H9 (cell line): ENCODE data around the gene ADAM23. TPM values are rescaled to one million over a fixed set of nuclear protein-coding genes. Genes with fewer than 3 reads are reported as not detected.

ENCODE experiments used
- DNase-seq: peaks from one replicate; pipeline ENCODE4 v3.0.0-alpha.2; 2017
- H2AFZ ChIP-seq: one replicate; pipeline ENCODE4 v1.6.1; 2013; ENCODE audit warnings: mild to moderate bottlenecking, low read length, control low read depth, moderate library complexity
- H2AK5ac ChIP-seq: 2 replicates; pipeline ENCODE4 v1.6.1; 2013; ENCODE audit warnings: low read length, control low read depth, mixed read lengths; ENCODE audit not compliant: insufficient read length
- H2BK120ac ChIP-seq: one replicate; pipeline ENCODE4 v1.6.1; 2013; ENCODE audit warnings: low read depth, mild to moderate bottlenecking, low read length, control low read depth, inconsistent platforms; ENCODE audit not compliant: poor library complexity, severe bottlenecking
- H2BK12ac ChIP-seq: 2 replicates; pipeline ENCODE4 v1.6.1; 2013; ENCODE audit warnings: low read length, control low read depth, mixed read lengths, low read depth; ENCODE audit not compliant: insufficient read length
- H2BK15ac ChIP-seq: 2 replicates; pipeline ENCODE4 v1.6.1; 2013; ENCODE audit warnings: low read depth, low read length, control low read depth
- H2BK20ac ChIP-seq: one replicate; pipeline ENCODE4 v1.6.1; 2013; ENCODE audit warnings: low read depth, mild to moderate bottlenecking, low read length, control low read depth, inconsistent platforms; ENCODE audit not compliant: poor library complexity, severe bottlenecking
- H2BK5ac ChIP-seq: 2 replicates; pipeline ENCODE4 v1.6.1; 2013; ENCODE audit warnings: low read length, control low read depth, mixed read lengths; ENCODE audit not compliant: insufficient read length
- H3K14ac ChIP-seq: 2 replicates; pipeline ENCODE4 v1.6.1; 2013; ENCODE audit warnings: low read length, control low read depth; ENCODE audit not compliant: insufficient read depth
- H3K18ac ChIP-seq: 2 replicates; pipeline ENCODE4 v1.6.1; 2013; ENCODE audit warnings: low read depth, mild to moderate bottlenecking, mixed read lengths, low read length, control low read depth; ENCODE audit not compliant: insufficient read length
- H3K23ac ChIP-seq: 2 replicates; pipeline ENCODE4 v1.6.1; 2013; ENCODE audit warnings: low read length, control low read depth, mixed read lengths, low read depth; ENCODE audit not compliant: insufficient read length
- H3K23me2 ChIP-seq: 2 replicates; pipeline ENCODE4 v1.6.1; 2013; ENCODE audit warnings: low read depth, mild to moderate bottlenecking, mixed read lengths, low read length, control low read depth; ENCODE audit not compliant: insufficient read length, poor library complexity, severe bottlenecking
- H3K27ac ChIP-seq: 2 replicates; pipeline ENCODE4 v1.5.1; 2013; ENCODE audit warnings: low read length, control low read depth, mixed read lengths, low read depth; ENCODE audit not compliant: insufficient read length
- H3K27me3 ChIP-seq: 2 replicates; pipeline ENCODE4 v1.6.1; 2013; ENCODE audit warnings: low read length, control low read depth, inconsistent platforms; ENCODE audit not compliant: insufficient read depth
- H3K4ac ChIP-seq: 2 replicates; pipeline ENCODE4 v1.6.1; 2013; ENCODE audit warnings: low read depth, mild to moderate bottlenecking, control low read depth, inconsistent platforms, low read length, moderate library complexity
- H3K4me1 ChIP-seq: 2 replicates; pipeline ENCODE4 v1.6.1; 2013; ENCODE audit warnings: low read length, control low read depth, inconsistent platforms; ENCODE audit not compliant: insufficient read depth
- H3K4me2 ChIP-seq: 2 replicates; pipeline ENCODE4 v1.6.1; 2013; ENCODE audit warnings: low read length, control low read depth, mixed read lengths; ENCODE audit not compliant: insufficient read length, insufficient read depth
- H3K56ac ChIP-seq: 2 replicates; pipeline ENCODE4 v1.6.1; 2013; ENCODE audit warnings: low read depth, mild to moderate bottlenecking, mixed read lengths, low read length, control low read depth; ENCODE audit not compliant: insufficient read length
- H3K79me1 ChIP-seq: 2 replicates; pipeline ENCODE4 v1.6.1; 2013; ENCODE audit warnings: low read depth, mild to moderate bottlenecking, moderate library complexity, low read length, control low read depth, inconsistent platforms; ENCODE audit not compliant: insufficient read depth, poor library complexity, severe bottlenecking
- H3K79me2 ChIP-seq: 2 replicates; pipeline ENCODE4 v1.6.1; 2013; ENCODE audit warnings: low read length, control low read depth, inconsistent platforms; ENCODE audit not compliant: insufficient read depth
- H3K9ac ChIP-seq: 2 replicates; pipeline ENCODE4 v1.6.1; 2013; ENCODE audit warnings: low read length, control low read depth, mixed read lengths; ENCODE audit not compliant: insufficient read length; ENCODE audit errors: extremely low read depth
- H3K9me3 ChIP-seq: one replicate; pipeline ENCODE4 v1.6.1; 2013; ENCODE audit warnings: low read depth, low read length, inconsistent platforms; ENCODE audit not compliant: control insufficient read depth
- H3T11ph ChIP-seq: one replicate; pipeline ENCODE4 v1.6.1; 2013; ENCODE audit warnings: mild to moderate bottlenecking, low read length, control low read depth, inconsistent platforms
- H4K20me1 ChIP-seq: one replicate; pipeline ENCODE4 v1.6.1; 2013; ENCODE audit not compliant: control insufficient read depth, insufficient read length, insufficient read depth
- H4K5ac ChIP-seq: 2 replicates; pipeline ENCODE4 v1.6.1; 2013; ENCODE audit warnings: low read depth, mild to moderate bottlenecking, mixed read lengths, low read length, control low read depth; ENCODE audit not compliant: insufficient read length
- H4K8ac ChIP-seq: replicated peaks from 2 replicates; pipeline ENCODE4 v1.6.1; 2013; ENCODE audit warnings: low read length, control low read depth, mixed read lengths, low read depth; ENCODE audit not compliant: insufficient read length
- H4K91ac ChIP-seq: 2 replicates; pipeline ENCODE4 v1.6.1; 2013; ENCODE audit warnings: low read depth, mild to moderate bottlenecking, moderate library complexity, mixed read lengths, low read length, control low read depth; ENCODE audit not compliant: insufficient read length
- H3K27ac Mint-ChIP-seq, 3 experiments: 2 replicates in 2 of 3; 3 replicates in 1 of 3; pipeline ENCODE4 v1.8.0; 2020 to 2021; ENCODE audit warnings: mixed read lengths in 3 of 3, mild to moderate bottlenecking in 1 of 3, moderate library complexity in 1 of 3
- H3K27me3 Mint-ChIP-seq: 2 replicates; pipeline ENCODE4 v1.8.0; 2021; ENCODE audit warnings: low read depth, mild to moderate bottlenecking, moderate library complexity, mixed read lengths
- H3K36me3 Mint-ChIP-seq, 3 experiments: 2 replicates in 2 of 3; 3 replicates in 1 of 3; pipeline ENCODE4 v1.8.0; 2020 to 2021; ENCODE audit warnings: low read depth in 3 of 3, mixed read lengths in 3 of 3; ENCODE audit not compliant: insufficient read depth in 1 of 3
- H3K4me1 Mint-ChIP-seq, 2 experiments: 2 replicates each; pipeline ENCODE4 v1.8.0; 2020; ENCODE audit warnings: mixed read lengths in 2 of 2
- H3K4me3 Mint-ChIP-seq, 2 experiments: 2 replicates in 1 of 2; 3 replicates in 1 of 2; pipeline ENCODE4 v1.8.0; 2020 to 2021; ENCODE audit warnings: mild to moderate bottlenecking in 2 of 2, mixed read lengths in 2 of 2, moderate library complexity in 1 of 2
- H3K9me3 Mint-ChIP-seq, 2 experiments: 2 replicates in 1 of 2; 3 replicates in 1 of 2; pipeline ENCODE4 v1.8.0; 2020; ENCODE audit warnings: mild to moderate bottlenecking in 2 of 2, mixed read lengths in 2 of 2, moderate library complexity in 1 of 2
- CTCF ChIP-seq: fragments of 200-600 bp; sonication (generic); conservative IDR thresholded peaks from 3 replicates; pipeline ENCODE4 v1.8.0; 2021; ENCODE audit warnings: antibody characterized with exemption, mild to moderate bottlenecking
- WGBS: extraction: QIAGEN DNeasy Blood & Tissue Kit; methylation state at CpG from one replicate; pipeline ENCODE4 v1.1.7; 2013; ENCODE audit warnings: missing lambda C conversion rate, low lambda C conversion rate, mixed read lengths; ENCODE audit not compliant: insufficient read length; ENCODE audit errors: extremely low coverage; 5-methylcytosine and 5-hydroxymethylcytosine counted together
- total RNA-seq: library from RNA; stranded (reverse); gene quantifications from 2 replicates; pipeline ENCODE4 v1.2.1, GENCODE V29; 2021

The ADAM23 gene
- total RNA-seq, 1 experiment from 2014 or later: 21.4 TPM

- H3K9ac ChIP-seq: no peak overlapping the region
- H2BK12ac ChIP-seq: no peak overlapping the region
- no peak overlapping the region for H3K27ac Mint-ChIP-seq
- H3K9me3 ChIP-seq: no peaks in the 10 kb centered on the region
- H3K23ac ChIP-seq: no peak overlapping the region
- DNase-seq: no peak
- H3K9me3 Mint-ChIP-seq: no peaks in the 10 kb centered on the region
- H3T11ph ChIP-seq: no peak overlapping the region
- no peaks in the 10 kb centered on the region for H3K4me1 Mint-ChIP-seq
- no peak overlapping the region for H3K4me2 ChIP-seq
- no peak overlapping the region for H2BK15ac ChIP-seq
- H2BK20ac ChIP-seq: no peak overlapping the region
- no CpG with 5 or more reads among the region's 1 CpG for WGBS
- H3K27ac ChIP-seq: no peak overlapping the region
- H3K4me1 ChIP-seq: no peaks in the 10 kb centered on the region
- no peak overlapping the region for H3K14ac ChIP-seq
- H3K18ac ChIP-seq: no peak overlapping the region
- no peaks in the 10 kb centered on the region for H3K79me1 ChIP-seq
- no peak overlapping the region for H4K91ac ChIP-seq
- no peak overlapping the region for H3K4me3 Mint-ChIP-seq
- no peak for TF ChIP-seq CTCF
- H3K27me3 ChIP-seq: peaks cover 2% of the 10 kb centered on the region; the same call in 1 of the 2 replicates
- no peak overlapping the region for H4K5ac ChIP-seq
- no peak overlapping the region for H2BK120ac ChIP-seq
- peaks cover 0 to 1% (median 0%) of the 10 kb centered on the region in 3 experiments; a peak in 1 of 7 replicates for H3K36me3 Mint-ChIP-seq
- no peak overlapping the region for H2BK5ac ChIP-seq
- no peak overlapping the region for H3K4ac ChIP-seq
- H2AFZ ChIP-seq: no peak overlapping the region
- no peaks in the 10 kb centered on the region for H3K79me2 ChIP-seq
- H3K56ac ChIP-seq: no peak overlapping the region
- H4K20me1 ChIP-seq: no peaks in the 10 kb centered on the region
- no peak overlapping the region for H2AK5ac ChIP-seq
- H3K23me2 ChIP-seq: no peaks in the 10 kb centered on the region
- no peaks in the 10 kb centered on the region for H3K27me3 Mint-ChIP-seq
- H4K8ac ChIP-seq: no peak overlapping the region
Measured at GRCh38 chr2:206561962-206562361, 118.6 kb downstream of the ADAM23 start.
